ENCODE data around the gene DDX1. TPM values are rescaled to one million over a fixed set of nuclear protein-coding genes. Genes with fewer than 3 reads are reported as not detected.

Gene DDX1
- total RNA-seq, 4 donors from 2014 or later, result 41.6 to 78.6 (median 66.5) TPM

DNA sequence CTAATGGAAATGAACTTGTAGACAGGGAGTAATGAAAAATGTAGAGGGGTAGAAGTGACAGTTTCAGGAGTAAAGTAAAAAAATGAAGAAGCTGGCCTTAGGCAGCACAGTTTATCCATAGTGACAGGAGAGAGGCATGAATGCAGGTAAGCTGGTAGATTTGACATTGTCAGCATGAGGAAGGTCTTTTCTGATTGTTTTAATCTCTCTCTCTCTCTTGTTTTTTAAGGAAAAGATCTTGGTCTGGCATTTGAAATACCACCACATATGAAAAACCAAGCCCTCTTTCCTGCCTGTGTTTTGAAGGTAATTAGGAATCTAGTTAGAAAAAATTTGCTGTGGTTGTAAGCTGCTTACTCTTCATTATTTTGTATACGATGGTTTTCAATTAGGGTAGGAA is 14.1 kb downstream of the DDX1 start:
- Histone ChIP-seq H3K36me3 (peaks cover 18 to 100% (median 58%) of the 10 kb centered on the region in 3 donors), H3K4me3 (no peak overlapping the region), H3K4me1 (no peaks in the 10 kb centered on the region), H3K27me3 (no peaks in the 10 kb centered on the region), H3K27ac (no peak overlapping the region), H3K9me3 (no peaks in the 10 kb centered on the region)
- intact Hi-C loops (cut with DNase I), result no loop called here
- 33 to 80% methylated on average over 1 of the region's 1 CpG for WGBS, 2 donors
- no peak for DNase-seq
- TF ChIP-seq, protein P1, sequence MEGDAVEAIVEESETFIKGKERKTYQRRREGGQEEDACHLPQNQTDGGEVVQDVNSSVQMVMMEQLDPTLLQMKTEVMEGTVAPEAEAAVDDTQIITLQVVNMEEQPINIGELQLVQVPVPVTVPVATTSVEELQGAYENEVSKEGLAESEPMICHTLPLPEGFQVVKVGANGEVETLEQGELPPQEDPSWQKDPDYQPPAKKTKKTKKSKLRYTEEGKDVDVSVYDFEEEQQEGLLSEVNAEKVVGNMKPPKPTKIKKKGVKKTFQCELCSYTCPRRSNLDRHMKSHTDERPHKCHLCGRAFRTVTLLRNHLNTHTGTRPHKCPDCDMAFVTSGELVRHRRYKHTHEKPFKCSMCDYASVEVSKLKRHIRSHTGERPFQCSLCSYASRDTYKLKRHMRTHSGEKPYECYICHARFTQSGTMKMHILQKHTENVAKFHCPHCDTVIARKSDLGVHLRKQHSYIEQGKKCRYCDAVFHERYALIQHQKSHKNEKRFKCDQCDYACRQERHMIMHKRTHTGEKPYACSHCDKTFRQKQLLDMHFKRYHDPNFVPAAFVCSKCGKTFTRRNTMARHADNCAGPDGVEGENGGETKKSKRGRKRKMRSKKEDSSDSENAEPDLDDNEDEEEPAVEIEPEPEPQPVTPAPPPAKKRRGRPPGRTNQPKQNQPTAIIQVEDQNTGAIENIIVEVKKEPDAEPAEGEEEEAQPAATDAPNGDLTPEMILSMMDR (IDR thresholded peaks at IDR 0.05), result no peak
- no peak for TF ChIP-seq POLR2A (IDR thresholded peaks at IDR 0.05)

DNA sequence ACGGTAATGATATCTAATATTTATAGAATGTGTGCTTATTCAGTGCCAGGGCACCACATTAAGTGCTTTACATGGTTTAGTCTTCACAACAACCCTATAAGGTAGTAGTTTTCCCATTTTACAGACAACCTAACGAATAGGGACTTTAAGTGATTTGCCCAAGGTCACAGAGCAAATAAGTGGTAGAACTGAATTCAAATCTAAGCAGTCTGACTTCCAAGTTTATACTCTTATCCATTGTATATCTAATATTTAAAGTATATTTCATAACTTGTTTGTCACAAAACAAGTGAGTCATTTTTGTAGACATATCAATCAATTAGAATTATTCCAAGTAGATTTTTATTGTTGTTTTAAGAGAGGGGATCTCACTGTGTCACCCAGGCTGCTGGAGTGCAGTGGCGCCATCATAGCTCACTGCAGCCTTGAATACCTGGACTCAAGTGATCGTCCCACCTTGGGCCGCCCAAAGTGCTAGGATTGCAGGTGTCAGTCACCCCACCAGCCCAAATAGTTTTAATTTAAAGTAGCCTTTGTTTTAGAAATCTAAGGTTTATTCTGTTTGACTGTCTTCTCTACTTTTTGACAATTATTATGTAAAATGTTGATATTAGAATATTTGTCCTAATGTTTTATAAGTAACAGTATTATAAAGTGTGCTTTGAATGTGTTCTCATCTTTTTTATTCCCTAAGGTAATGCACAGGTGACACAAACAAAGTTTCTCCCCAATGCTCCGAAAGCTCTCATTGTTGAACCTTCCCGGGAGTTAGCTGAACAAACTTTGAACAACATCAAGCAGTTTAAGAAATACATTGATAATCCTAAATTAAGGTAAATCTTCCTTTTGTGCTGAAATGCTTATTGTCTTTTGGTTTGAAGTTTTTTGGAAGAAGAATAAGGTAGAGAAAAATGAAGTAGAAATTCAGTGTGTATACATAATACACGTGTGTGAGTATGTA is 15.1 kb downstream of the DDX1 start:
- no peak overlapping the region for H3K4me3 ChIP-seq
- no peak overlapping the region for H3K27ac ChIP-seq
- no peaks in the 10 kb centered on the region for H3K4me1 ChIP-seq
- H3K9me3 ChIP-seq, result no peaks in the 10 kb centered on the region
- TF ChIP-seq, protein P1 (IDR thresholded peaks at IDR 0.05), result no peak
- TF ChIP-seq POLR2A (IDR thresholded peaks at IDR 0.05), result no peak
- DNase-seq, result no peak
- peaks cover 18 to 90% (median 53%) of the 10 kb centered on the region in 3 donors for H3K36me3 ChIP-seq
- no peaks in the 10 kb centered on the region for H3K27me3 ChIP-seq
- 87 to 90% methylated on average over 8 of the region's 8 CpGs for WGBS, 2 donors
- intact Hi-C loops (cut with DNase I), result no loop called here

- TF ChIP-seq, protein P1 (IDR thresholded peaks at IDR 0.05), result no peak
- Histone ChIP-seq H3K4me1 (no peaks in the 10 kb centered on the region), H3K27me3 (no peaks in the 10 kb centered on the region), H3K27ac (no peak overlapping the region), H3K4me3 (no peak overlapping the region), H3K9me3 (no peaks in the 10 kb centered on the region), H3K36me3 (peaks cover 18 to 81% (median 42%) of the 10 kb centered on the region in 3 donors)
- intact Hi-C loops (cut with DNase I), result no loop called here
- 91 to 96% methylated on average over 7 of the region's 7 CpGs for WGBS, 2 donors
- DNase-seq, result no peak
These were observed 16.2 kb downstream of the DDX1 start for GRCh38 chr2:15607709-15608391.

GRCh38 chr2:15608392-15608761 is 16.7 kb downstream of the DDX1 start:
- WGBS, 2 donors, result 89 to 98% methylated on average over 4 of the region's 4 CpGs
- Histone ChIP-seq H3K9me3 (no peaks in the 10 kb centered on the region), H3K4me1 (no peaks in the 10 kb centered on the region), H3K36me3 (peaks cover 15 to 81% (median 37%) of the 10 kb centered on the region in 3 donors), H3K27me3 (no peaks in the 10 kb centered on the region), H3K27ac (no peak overlapping the region), H3K4me3 (no peak overlapping the region)
- no peak for DNase-seq
- no peak for TF ChIP-seq POLR2A (IDR thresholded peaks at IDR 0.05)
- TF ChIP-seq, protein P1 (IDR thresholded peaks at IDR 0.05), result no peak
- intact Hi-C loops (cut with DNase I), result no loop called here
